ENCODE measurements around the gene MUC15. TPM values are rescaled to one million over a fixed set of nuclear protein-coding genes. Genes with fewer than 3 reads are reported as not detected.

Gene MUC15
- polyA plus RNA-seq, 3 donors from 2014 or later: not detected

DNA sequence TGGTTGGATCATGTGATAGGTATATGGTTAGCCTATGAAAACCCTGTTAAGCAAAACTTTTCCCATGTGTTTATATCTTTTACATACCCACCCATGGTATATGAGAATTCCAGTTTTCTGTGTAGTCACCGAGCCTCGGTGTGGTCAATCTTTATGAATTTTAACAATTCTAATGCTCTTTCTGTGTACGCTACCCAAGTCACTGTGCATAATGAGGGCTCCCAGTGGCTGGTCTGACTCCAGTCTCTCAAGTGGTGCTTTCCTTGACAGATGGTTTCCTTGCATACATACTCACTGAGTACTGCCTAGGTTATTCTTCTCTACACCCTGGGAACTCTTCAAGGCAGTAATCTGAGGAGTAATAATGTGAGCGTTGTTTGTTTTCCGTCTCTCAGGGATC, 17.6 kb downstream of the MUC15 start:
- Mint-ChIP-seq H3K4me3 (no peak overlapping the region), H3K36me3 (no peaks in the 10 kb centered on the region), H3K4me1 (no peaks in the 10 kb centered on the region), H3K27ac (no peak overlapping the region), H3K27me3 (ENCODE audit: low read depth in 3 of 3) (peaks cover 0 to 2% (median 0%) of the 10 kb centered on the region in 3 donors), H3K9me3 (peaks cover 2 to 35% (median 8%) of the 10 kb centered on the region in 6 donors)
- no peak for DNase-seq

DNA sequence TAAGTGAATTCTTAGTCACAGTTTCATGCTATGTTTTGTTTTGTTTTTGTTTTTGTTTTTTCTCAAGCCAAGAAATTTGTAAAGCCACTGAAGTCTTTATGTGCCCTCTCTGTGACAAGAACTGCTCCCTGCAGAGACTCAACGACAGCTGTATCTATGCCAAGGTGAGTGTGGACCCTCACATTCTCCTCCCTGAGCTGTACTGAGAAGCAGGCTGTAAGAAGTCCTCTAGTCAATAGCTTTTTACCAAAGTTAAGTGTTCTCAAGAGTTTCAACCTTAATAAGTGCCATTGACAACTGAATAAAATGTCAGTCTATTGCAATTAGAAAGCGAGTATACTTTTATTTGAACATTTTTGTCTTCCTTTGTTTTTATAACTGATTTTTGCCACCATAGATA, 18.9 kb downstream of the MUC15 start:
- H3K4me1 Mint-ChIP-seq: no peaks in the 10 kb centered on the region

DNA sequence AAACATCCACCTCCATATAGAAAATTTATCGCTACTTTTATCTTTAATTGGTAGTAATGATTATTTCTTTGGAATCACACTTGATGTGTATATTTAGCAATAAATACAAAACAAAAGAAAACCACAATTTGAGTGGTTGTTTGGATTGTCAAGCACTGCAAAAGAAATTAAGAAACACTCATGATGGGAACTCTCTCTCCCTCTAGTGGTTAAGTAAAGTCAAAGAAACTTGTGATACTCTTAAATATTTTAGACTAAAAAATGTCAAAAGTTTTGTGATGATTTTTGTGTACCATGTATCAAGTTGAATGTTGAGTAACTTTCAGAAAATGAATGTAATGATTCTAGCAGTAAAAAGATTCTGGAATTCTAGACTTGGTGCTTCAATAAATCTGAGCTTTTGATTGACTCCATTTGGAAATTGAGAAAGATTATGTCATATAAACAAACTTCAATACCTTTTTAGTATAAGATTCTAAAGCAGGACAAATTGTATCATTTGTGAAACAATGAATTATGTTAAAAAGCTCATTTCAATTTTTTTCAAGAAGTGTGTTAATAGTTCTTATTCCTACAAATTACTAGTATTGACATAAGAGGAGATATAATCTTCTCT, 20.8 kb downstream of the MUC15 start:
- Mint-ChIP-seq H3K4me1 (no peaks in the 10 kb centered on the region), H3K9me3 (peaks cover 2 to 28% (median 6%) of the 10 kb centered on the region in 6 donors), H3K36me3 (no peaks in the 10 kb centered on the region), H3K4me3 (no peak overlapping the region), H3K27ac (no peak overlapping the region), H3K27me3 (ENCODE audit: low read depth in 3 of 3) (peaks cover 0 to 2% (median 0%) of the 10 kb centered on the region in 3 donors)
- DNase-seq: no peak

More for the DNA sequence above, 18.9 kb downstream of the MUC15 start:
- H3K4me3 Mint-ChIP-seq: no peak overlapping the region
- H3K36me3 Mint-ChIP-seq: no peaks in the 10 kb centered on the region
- H3K9me3 Mint-ChIP-seq: peaks cover 2 to 34% (median 8%) of the 10 kb centered on the region in 6 donors
- no peak overlapping the region for H3K27ac Mint-ChIP-seq
- H3K27me3 Mint-ChIP-seq (ENCODE audit: low read depth in 3 of 3): peaks cover 0 to 2% (median 0%) of the 10 kb centered on the region in 3 donors
- no peak for DNase-seq

DNA sequence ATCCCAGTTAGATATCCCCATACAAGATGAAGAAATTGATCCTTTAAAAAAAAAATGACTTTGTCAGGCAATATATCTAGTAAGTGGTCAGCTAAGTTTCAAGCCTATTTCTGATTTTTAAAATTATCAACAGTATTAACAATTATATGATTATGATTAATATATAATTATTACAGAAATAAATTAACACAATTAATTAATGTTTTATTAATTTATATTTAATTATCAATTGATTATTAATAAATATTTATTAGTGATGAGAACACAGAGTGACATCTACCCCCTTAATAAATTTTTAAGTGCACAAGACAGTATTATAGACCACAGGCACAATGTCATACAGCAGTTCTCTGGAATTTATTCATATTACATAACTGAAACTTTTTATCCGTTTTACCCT, 22.0 kb downstream of the MUC15 start:
- no peak overlapping the region for H3K27ac Mint-ChIP-seq
- no peak overlapping the region for H3K4me3 Mint-ChIP-seq
- H3K27me3 Mint-ChIP-seq (ENCODE audit: low read depth in 3 of 3): peaks cover 0 to 2% (median 0%) of the 10 kb centered on the region in 3 donors
- H3K36me3 Mint-ChIP-seq: no peaks in the 10 kb centered on the region
- peaks cover 2 to 23% (median 5%) of the 10 kb centered on the region in 6 donors for H3K9me3 Mint-ChIP-seq
- H3K4me1 Mint-ChIP-seq: no peaks in the 10 kb centered on the region
- no peak for DNase-seq

DNA sequence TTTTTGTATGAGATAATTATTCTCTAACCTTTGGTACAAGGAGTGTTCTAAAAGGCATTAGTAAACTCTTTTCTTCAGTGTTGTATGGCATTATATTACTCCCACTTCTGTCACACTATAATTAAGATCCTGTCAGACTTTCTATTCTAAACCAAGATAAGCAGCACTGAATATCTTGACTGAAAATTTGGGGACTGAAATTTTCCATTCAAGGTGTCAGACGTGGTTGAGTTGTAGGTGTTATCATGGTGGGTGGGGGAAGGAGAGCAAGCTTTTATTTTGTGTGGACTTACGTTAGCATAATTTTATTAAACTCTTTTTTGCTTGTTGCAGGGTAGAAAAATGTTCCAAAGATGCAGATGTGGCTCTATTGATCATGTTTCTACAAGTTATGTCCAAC, 22.9 kb downstream of the MUC15 start:
- no peaks in the 10 kb centered on the region for H3K4me1 Mint-ChIP-seq
- H3K9me3 Mint-ChIP-seq: peaks cover 0 to 18% (median 5%) of the 10 kb centered on the region in 6 donors
- peaks cover 0 to 2% (median 0%) of the 10 kb centered on the region in 3 donors for H3K27me3 Mint-ChIP-seq (ENCODE audit: low read depth in 3 of 3)
- H3K4me3 Mint-ChIP-seq: no peak overlapping the region
- H3K36me3 Mint-ChIP-seq: no peaks in the 10 kb centered on the region
- DNase-seq: no peak
- no peak overlapping the region for H3K27ac Mint-ChIP-seq

DNA sequence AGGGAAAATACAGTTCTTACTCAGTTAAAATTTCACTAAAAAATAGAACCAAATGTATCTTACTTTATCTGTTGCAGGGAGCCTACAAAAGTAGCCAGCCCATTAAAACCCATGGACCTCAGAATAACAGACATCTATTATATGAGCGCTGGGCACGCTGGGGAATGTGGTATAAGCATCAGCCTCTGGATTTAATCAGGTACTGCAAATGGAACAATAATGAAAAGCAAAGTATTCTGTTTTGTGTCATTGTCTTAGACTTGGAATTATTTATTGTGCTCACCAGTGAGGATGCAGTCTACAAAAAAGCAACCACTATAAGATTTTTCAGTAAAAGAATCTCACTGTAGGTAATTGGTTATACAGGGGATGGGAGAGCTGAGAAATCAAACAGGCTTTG, 30.2 kb downstream of the MUC15 start:
- no peak overlapping the region for H3K4me3 Mint-ChIP-seq
- no peaks in the 10 kb centered on the region for H3K36me3 Mint-ChIP-seq
- H3K9me3 Mint-ChIP-seq: peaks cover 10 to 19% (median 14%) of the 10 kb centered on the region in 6 donors
- no peak for DNase-seq
- H3K27me3 Mint-ChIP-seq (ENCODE audit: low read depth in 3 of 3): no peaks in the 10 kb centered on the region
- no peaks in the 10 kb centered on the region for H3K4me1 Mint-ChIP-seq
- H3K27ac Mint-ChIP-seq: no peak overlapping the region

DNA sequence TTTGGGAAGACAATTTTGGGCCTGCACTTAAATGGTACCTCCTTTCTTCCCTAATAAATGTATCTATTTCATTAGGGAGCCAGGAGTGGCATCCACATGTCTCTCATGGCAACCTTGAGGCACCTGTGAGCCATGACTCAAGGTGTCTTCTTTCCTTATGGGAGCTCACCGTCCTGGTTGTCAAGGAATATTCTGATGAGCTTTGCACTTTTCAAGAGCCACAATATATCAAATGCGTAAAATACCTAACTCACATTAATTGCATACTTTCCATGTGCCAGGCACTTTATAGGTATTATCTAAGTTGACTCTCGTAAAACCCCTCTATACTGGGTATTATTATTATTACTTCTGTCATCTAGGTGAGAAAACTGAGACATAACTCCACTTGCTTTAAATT, 32.5 kb downstream of the MUC15 start:
- Mint-ChIP-seq H3K27ac (no peak overlapping the region), H3K27me3 (ENCODE audit: low read depth in 3 of 3) (no peaks in the 10 kb centered on the region), H3K36me3 (no peaks in the 10 kb centered on the region), H3K9me3 (peaks cover 9 to 18% (median 14%) of the 10 kb centered on the region in 6 donors), H3K4me3 (no peak overlapping the region), H3K4me1 (no peaks in the 10 kb centered on the region)
- no peak for DNase-seq

DNA sequence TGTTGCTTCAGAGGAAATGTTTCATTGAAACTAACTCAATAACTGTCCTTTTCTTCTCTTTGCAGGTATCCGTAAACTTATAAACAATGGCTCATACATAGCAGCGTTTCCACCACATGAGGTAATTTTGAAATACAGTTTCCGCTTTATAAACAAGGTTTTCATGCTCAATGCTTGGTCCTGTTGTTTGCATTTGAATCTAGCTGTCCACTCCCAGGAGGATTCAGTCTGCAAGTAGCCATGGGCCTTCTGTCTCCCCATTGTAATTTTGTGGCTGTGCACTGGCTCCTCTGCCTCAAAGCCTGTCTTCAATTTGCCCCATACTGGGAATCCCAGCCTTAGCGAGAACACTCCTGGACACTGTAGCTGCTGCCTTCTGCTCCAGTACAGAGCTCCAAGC, 34.7 kb downstream of the MUC15 start:
- Mint-ChIP-seq H3K4me1 (no peaks in the 10 kb centered on the region), H3K9me3 (peaks cover 7 to 27% (median 17%) of the 10 kb centered on the region in 6 donors), H3K27ac (no peak overlapping the region), H3K4me3 (no peak overlapping the region), H3K36me3 (no peaks in the 10 kb centered on the region), H3K27me3 (ENCODE audit: low read depth in 3 of 3) (no peaks in the 10 kb centered on the region)
- no peak for DNase-seq

DNA sequence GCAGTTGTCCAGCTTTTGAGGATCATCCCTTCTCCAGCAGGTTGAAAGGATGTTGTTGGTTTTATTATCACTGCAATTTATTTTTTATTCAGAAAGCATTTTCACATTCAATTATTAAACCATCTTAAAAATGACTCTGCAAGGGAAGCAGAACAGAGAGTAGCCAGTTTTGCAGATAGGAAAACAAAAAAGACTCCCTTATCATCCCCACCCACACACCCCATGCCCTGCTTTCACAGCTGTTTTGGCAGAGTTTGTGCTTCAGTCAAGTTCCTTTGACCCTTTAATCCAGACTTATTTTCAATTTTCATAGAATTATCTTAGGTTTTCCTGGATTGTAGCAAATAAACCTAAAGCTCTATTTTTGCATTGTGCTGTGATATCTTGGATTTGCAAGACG, 44.4 kb downstream of the MUC15 start:
- no peak for DNase-seq
- peaks cover 2 to 27% (median 7%) of the 10 kb centered on the region in 6 donors for H3K9me3 Mint-ChIP-seq
- no peaks in the 10 kb centered on the region for H3K4me1 Mint-ChIP-seq
- H3K27ac Mint-ChIP-seq: no peak overlapping the region
- no peaks in the 10 kb centered on the region for H3K27me3 Mint-ChIP-seq (ENCODE audit: low read depth in 3 of 3)
- H3K4me3 Mint-ChIP-seq: no peak overlapping the region
- no peaks in the 10 kb centered on the region for H3K36me3 Mint-ChIP-seq

DNA sequence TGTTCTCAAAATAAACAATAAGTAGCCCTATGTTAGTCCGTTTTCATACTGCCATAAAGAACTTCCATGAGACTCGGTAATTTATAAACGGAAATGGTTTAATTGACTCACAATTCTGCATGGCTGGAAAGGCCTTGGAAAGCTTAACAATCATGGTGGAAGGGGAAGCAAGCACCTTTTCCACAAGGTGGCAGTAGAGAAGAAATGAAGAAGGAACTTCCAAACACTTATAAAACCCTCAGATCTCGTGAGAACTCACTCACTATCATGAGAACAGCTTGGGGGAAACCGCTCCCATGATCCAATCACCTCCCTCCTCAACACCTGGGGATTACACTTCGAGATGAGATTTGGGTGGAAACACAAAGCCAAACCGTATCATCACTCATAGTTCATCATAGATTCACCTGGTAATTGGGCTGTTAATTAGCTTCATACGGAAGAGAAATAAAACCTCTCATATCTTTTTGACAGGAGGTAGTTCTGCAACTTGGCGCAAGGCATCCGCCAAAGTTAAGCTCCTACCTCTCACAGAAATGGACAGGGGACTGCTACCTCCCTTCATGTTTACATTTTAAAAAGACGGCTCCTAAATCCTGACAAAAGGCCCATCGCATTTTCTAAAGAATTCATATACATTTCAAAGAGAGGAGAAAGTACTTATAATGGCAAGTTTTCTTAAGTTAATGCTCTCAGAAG, 49.0 kb downstream of the MUC15 start:
- no peak overlapping the region for H3K4me3 Mint-ChIP-seq
- H3K36me3 Mint-ChIP-seq: no peaks in the 10 kb centered on the region
- no peak for DNase-seq
- no peaks in the 10 kb centered on the region for H3K4me1 Mint-ChIP-seq
- peaks cover 0 to 1% (median 0%) of the 10 kb centered on the region in 3 donors for H3K27me3 Mint-ChIP-seq (ENCODE audit: low read depth in 3 of 3)
- H3K27ac Mint-ChIP-seq: no peak overlapping the region
- H3K9me3 Mint-ChIP-seq: peaks cover 0 to 27% (median 8%) of the 10 kb centered on the region in 6 donors

DNA sequence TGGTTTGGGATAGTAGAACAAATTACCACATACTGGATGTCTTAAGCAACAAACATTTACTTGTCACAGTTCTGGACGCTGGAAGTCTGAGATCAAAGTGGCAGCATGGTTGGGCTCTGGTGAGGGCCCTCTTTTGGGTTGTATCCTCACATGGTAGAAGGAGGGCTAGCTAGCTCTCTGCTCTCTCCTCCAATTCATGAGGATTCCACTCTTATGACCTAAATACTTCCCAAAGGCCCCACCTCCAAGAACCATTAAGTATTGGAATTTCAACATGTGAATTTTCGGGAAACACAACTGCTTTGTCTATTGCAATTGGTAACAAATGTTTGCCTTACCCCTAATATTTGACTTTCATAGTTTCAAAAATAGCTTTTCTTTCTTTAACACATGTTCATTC, 52.6 kb downstream of the MUC15 start:
- no peaks in the 10 kb centered on the region for H3K4me1 Mint-ChIP-seq
- no peak overlapping the region for H3K27ac Mint-ChIP-seq
- H3K4me3 Mint-ChIP-seq: no peak overlapping the region
- DNase-seq: no peak
- no peaks in the 10 kb centered on the region for H3K36me3 Mint-ChIP-seq
- peaks cover 2 to 30% (median 8%) of the 10 kb centered on the region in 6 donors for H3K9me3 Mint-ChIP-seq
- H3K27me3 Mint-ChIP-seq (ENCODE audit: low read depth in 3 of 3): peaks cover 0 to 1% (median 0%) of the 10 kb centered on the region in 3 donors

DNA sequence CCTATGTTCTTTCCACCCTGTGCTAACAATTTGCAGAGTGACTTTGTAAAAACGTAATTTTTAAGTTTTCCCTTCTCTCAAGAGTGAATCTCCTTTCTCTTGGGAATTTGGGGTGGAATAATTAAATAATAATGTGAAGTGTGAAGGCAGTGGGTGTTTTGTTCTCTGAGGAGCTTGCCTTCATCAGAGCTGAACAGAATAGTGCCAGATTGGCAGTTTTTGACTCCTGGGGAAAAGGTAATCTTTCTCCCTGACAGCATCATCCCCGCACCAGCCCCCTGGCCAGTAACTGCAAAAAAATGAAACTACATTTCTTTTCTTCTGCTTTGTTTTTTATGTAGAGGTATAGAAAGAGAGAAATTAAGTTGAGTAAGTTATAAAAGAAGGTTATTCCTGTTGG, 59.9 kb downstream of the MUC15 start:
- no peaks in the 10 kb centered on the region for H3K36me3 Mint-ChIP-seq
- no peak overlapping the region for H3K27ac Mint-ChIP-seq
- peaks cover 4 to 29% (median 11%) of the 10 kb centered on the region in 6 donors for H3K9me3 Mint-ChIP-seq
- no peak overlapping the region for H3K4me3 Mint-ChIP-seq
- DNase-seq: no peak
- H3K27me3 Mint-ChIP-seq (ENCODE audit: low read depth in 3 of 3): no peaks in the 10 kb centered on the region
- no peaks in the 10 kb centered on the region for H3K4me1 Mint-ChIP-seq

DNA sequence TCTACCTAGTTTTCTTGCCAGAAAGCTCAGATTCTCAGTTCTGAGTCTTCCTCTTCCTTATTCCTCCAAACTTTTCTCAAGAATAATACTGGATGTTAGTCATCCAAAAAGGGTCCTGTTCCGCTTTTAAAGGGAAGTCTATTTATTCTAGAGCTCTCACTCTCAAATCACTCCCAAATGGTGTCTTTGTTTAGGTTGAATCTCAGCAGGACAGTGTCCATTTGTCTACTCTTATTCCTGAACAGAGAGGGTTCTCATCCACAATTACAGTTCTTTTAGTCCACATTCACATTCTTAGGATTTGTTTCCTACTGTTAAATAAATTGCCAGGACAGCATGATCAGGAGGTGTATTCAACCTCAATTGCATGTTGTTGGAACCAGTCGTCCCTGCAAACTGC, 61.3 kb downstream of the MUC15 start:
- Mint-ChIP-seq H3K4me3 (no peak overlapping the region), H3K36me3 (no peaks in the 10 kb centered on the region), H3K4me1 (no peaks in the 10 kb centered on the region), H3K9me3 (peaks cover 5 to 31% (median 12%) of the 10 kb centered on the region in 6 donors), H3K27me3 (ENCODE audit: low read depth in 3 of 3) (no peaks in the 10 kb centered on the region), H3K27ac (no peak overlapping the region)
- no peak for DNase-seq

DNA sequence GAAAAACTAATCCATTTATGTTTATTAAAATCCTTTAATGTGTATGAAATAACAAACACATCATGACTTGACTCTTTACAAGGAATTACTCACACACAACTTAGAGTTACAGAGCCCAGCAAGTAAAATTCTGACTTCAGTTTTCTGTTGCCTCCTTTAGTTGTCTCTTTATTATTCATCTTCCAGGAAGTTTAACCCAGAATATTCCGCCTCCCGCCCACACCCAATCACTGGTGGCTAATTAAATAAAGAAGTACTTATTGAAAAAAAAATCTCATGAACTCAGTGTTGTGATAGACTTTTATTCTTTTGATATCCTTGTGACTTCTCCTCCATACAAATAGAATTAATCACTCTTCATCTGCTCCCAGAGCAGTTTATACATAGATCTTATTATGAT, 61.9 kb downstream of the MUC15 start:
- DNase-seq: no peak
- H3K9me3 Mint-ChIP-seq: peaks cover 5 to 36% (median 16%) of the 10 kb centered on the region in 6 donors
- H3K4me1 Mint-ChIP-seq: no peaks in the 10 kb centered on the region
- peaks cover 0 to 2% (median 0%) of the 10 kb centered on the region in 3 donors for H3K36me3 Mint-ChIP-seq
- no peak overlapping the region for H3K27ac Mint-ChIP-seq
- no peak overlapping the region for H3K4me3 Mint-ChIP-seq
- no peaks in the 10 kb centered on the region for H3K27me3 Mint-ChIP-seq (ENCODE audit: low read depth in 3 of 3)

All from immature natural killer cell (primary cell).